ENCODE results near the gene ICE2. TPM values are rescaled to one million over a fixed set of nuclear protein-coding genes. Genes with fewer than 3 reads are reported as not detected.

ICE2 gene
- total RNA-seq, 2 donors from 2014 or later, result 89.4 to 99.7 TPM

GRCh38 chr15:60509470-60509869, 30.5 kb upstream of the ICE2 start:
- Mint-ChIP-seq H3K4me3 (no peak overlapping the region), H3K9me3 (no peaks in the 10 kb centered on the region), H3K4me1 (no peaks in the 10 kb centered on the region), H3K27ac (no peak overlapping the region), H3K36me3 (ENCODE audit: low read depth) (peaks cover 54% of the 10 kb centered on the region), H3K27me3 (ENCODE audit: insufficient read depth) (no peaks in the 10 kb centered on the region)
- no peaks in the 10 kb centered on the region for H3K9me3 ChIP-seq (ENCODE audit: control insufficient read depth, low read length)
- H3K36me3 ChIP-seq (ENCODE audit: control insufficient read depth, insufficient read depth, low read length), result peaks cover 49% of the 10 kb centered on the region
- H3K4me1 ChIP-seq (ENCODE audit: control insufficient read depth, insufficient read depth, low read length), result no peaks in the 10 kb centered on the region
- no peak overlapping the region for H3K27ac ChIP-seq (ENCODE audit: low read depth, low read length)
- no peak overlapping the region for H3K9ac ChIP-seq (ENCODE audit: extremely low read depth, low read length, poor library complexity, severe bottlenecking)
- 92 to 96% methylated on average over 3 of the region's 3 CpGs for WGBS, 2 experiments (ENCODE audit: insufficient coverage in 1 of 2, insufficient read length in 1 of 2)
- H3K4me3 ChIP-seq (ENCODE audit: low read length), result no peak overlapping the region
- no peak for DNase-seq
- no peaks in the 10 kb centered on the region for H3K27me3 ChIP-seq (ENCODE audit: control insufficient read depth, insufficient read depth, low read length, poor library complexity, severe bottlenecking)
- TF ChIP-seq, protein P1, sequence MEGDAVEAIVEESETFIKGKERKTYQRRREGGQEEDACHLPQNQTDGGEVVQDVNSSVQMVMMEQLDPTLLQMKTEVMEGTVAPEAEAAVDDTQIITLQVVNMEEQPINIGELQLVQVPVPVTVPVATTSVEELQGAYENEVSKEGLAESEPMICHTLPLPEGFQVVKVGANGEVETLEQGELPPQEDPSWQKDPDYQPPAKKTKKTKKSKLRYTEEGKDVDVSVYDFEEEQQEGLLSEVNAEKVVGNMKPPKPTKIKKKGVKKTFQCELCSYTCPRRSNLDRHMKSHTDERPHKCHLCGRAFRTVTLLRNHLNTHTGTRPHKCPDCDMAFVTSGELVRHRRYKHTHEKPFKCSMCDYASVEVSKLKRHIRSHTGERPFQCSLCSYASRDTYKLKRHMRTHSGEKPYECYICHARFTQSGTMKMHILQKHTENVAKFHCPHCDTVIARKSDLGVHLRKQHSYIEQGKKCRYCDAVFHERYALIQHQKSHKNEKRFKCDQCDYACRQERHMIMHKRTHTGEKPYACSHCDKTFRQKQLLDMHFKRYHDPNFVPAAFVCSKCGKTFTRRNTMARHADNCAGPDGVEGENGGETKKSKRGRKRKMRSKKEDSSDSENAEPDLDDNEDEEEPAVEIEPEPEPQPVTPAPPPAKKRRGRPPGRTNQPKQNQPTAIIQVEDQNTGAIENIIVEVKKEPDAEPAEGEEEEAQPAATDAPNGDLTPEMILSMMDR (conservative IDR thresholded peaks at IDR 0.05), result no peak

DNA sequence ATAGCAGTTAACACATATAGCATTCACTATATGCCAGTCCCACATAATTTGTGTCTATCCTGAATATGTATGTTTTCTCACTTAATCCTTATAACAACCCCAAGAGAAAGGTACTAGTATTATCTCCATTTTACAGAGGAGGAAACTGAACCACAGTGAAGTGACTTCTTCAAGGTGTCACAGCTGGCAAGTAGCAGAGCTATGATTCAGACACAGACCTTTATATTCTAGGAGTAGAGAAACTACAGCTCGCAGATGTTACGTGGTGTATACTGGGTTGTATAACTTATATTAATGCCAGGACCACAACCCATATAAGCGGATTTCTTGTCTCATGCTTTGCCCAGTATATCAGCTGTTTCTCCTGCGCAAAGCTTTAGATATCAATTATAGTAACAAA, 29.5 kb upstream of the ICE2 start:
- no peak overlapping the region for H3K9ac ChIP-seq (ENCODE audit: extremely low read depth, low read length, poor library complexity, severe bottlenecking)
- H3K36me3 ChIP-seq (ENCODE audit: control insufficient read depth, insufficient read depth, low read length), result peaks cover 44% of the 10 kb centered on the region
- H3K4me1 ChIP-seq (ENCODE audit: control insufficient read depth, insufficient read depth, low read length), result no peaks in the 10 kb centered on the region
- TF ChIP-seq, protein P1 (conservative IDR thresholded peaks at IDR 0.05), result no peak
- Mint-ChIP-seq H3K4me3 (no peak overlapping the region), H3K27ac (no peak overlapping the region), H3K4me1 (no peaks in the 10 kb centered on the region), H3K9me3 (no peaks in the 10 kb centered on the region), H3K36me3 (ENCODE audit: low read depth) (peaks cover 50% of the 10 kb centered on the region), H3K27me3 (ENCODE audit: insufficient read depth) (no peaks in the 10 kb centered on the region)
- DNase-seq, result no peak
- H3K27me3 ChIP-seq (ENCODE audit: control insufficient read depth, insufficient read depth, low read length, poor library complexity, severe bottlenecking), result no peaks in the 10 kb centered on the region
- no peaks in the 10 kb centered on the region for H3K9me3 ChIP-seq (ENCODE audit: control insufficient read depth, low read length)
- no peak overlapping the region for H3K4me3 ChIP-seq (ENCODE audit: low read length)
- no peak overlapping the region for H3K27ac ChIP-seq (ENCODE audit: low read depth, low read length)
- 97% methylated on average over 4 of the region's 4 CpGs; no CpG with 5 or more reads in 1 of the 2 experiments for WGBS, 2 experiments (ENCODE audit: insufficient coverage in 1 of 2, insufficient read length in 1 of 2)

GRCh38 chr15:60507596-60508424, 28.9 kb upstream of the ICE2 start:
- 57 to 70% methylated on average over 2 to 11 of the region's 11 CpGs for whole genome bisulfite sequencing, 2 experiments (ENCODE audit: insufficient coverage in 1 of 2, insufficient read length in 1 of 2)
- H3K9ac ChIP-seq (ENCODE audit: extremely low read depth, low read length, poor library complexity, severe bottlenecking), result no peak overlapping the region
- no peak overlapping the region for H3K27ac Mint-ChIP-seq

More at GRCh38 chr15:60507596-60508424, 28.9 kb upstream of the ICE2 start:
- Mint-ChIP-seq H3K4me3 (no peak overlapping the region), H3K27me3 (ENCODE audit: insufficient read depth) (no peaks in the 10 kb centered on the region), H3K36me3 (ENCODE audit: low read depth) (peaks cover 51% of the 10 kb centered on the region), H3K9me3 (no peaks in the 10 kb centered on the region), H3K4me1 (no peaks in the 10 kb centered on the region)
- Histone ChIP-seq H3K4me3 (ENCODE audit: low read length) (no peak overlapping the region), H3K9me3 (ENCODE audit: control insufficient read depth, low read length) (no peaks in the 10 kb centered on the region), H3K27ac (ENCODE audit: low read depth, low read length) (no peak overlapping the region), H3K36me3 (ENCODE audit: control insufficient read depth, insufficient read depth, low read length) (peaks cover 48% of the 10 kb centered on the region), H3K4me1 (ENCODE audit: control insufficient read depth, insufficient read depth, low read length) (no peaks in the 10 kb centered on the region), H3K27me3 (ENCODE audit: control insufficient read depth, insufficient read depth, low read length, poor library complexity, severe bottlenecking) (no peaks in the 10 kb centered on the region)
- TF ChIP-seq, protein P1 (conservative IDR thresholded peaks at IDR 0.05), result peak; percentile 97
- DNase-seq, result peak; percentile 70

Data from endodermal cell (in vitro differentiated cells).